Small intestine (tissue), 7 donors: ENCODE data around the gene NT5C1B. TPM values are rescaled to one million over a fixed set of nuclear protein-coding genes. Genes with fewer than 3 reads are reported as not detected.

Experiments
- DNase-seq, 2 donors: peaks; one replicate each; pipeline versions ENCODE4 v3.0.0 to v3.0.0-alpha.2; 2013
- FAIRE-seq: peaks from 2 replicates; lab custom pipeline; 2012; peaks lifted over from hg19 to GRCh38; lab: Jason Lieb, UNC
- H3K27ac ChIP-seq, 3 donors: one replicate each; pipeline ENCODE4 v1.5.1; 2013; ENCODE audit warnings: low read length in 2 of 3, mild to moderate bottlenecking in 2 of 3, control low read depth in 1 of 3, inconsistent platforms in 1 of 3, low read depth in 1 of 3, moderate library complexity in 1 of 3
- H3K27me3 ChIP-seq, 3 donors: one replicate each; pipeline ENCODE4 v1.6.1; 2013; ENCODE audit warnings: low read length in 3 of 3, inconsistent platforms in 1 of 3; ENCODE audit not compliant: control insufficient read depth in 3 of 3, insufficient read depth in 3 of 3
- H3K36me3 ChIP-seq, 3 donors: one replicate each; pipeline ENCODE4 v1.6.1; 2013; ENCODE audit warnings: low read length in 3 of 3, inconsistent platforms in 1 of 3, low read depth in 1 of 3, mild to moderate bottlenecking in 1 of 3, moderate library complexity in 1 of 3; ENCODE audit not compliant: control insufficient read depth in 3 of 3, insufficient read depth in 2 of 3
- H3K4me1 ChIP-seq, 3 donors: one replicate each; pipeline ENCODE4 v1.6.1; 2013; ENCODE audit warnings: low read length in 2 of 3, inconsistent platforms in 1 of 3, low read depth in 1 of 3, mild to moderate bottlenecking in 1 of 3, moderate library complexity in 1 of 3; ENCODE audit not compliant: control insufficient read depth in 3 of 3, insufficient read depth in 2 of 3
- H3K4me3 ChIP-seq, 3 donors: one replicate each; pipeline ENCODE4 v1.5.1; 2013; ENCODE audit warnings: low read length in 3 of 3, control low read depth in 1 of 3, inconsistent platforms in 1 of 3, low read depth in 1 of 3, mild to moderate bottlenecking in 1 of 3, moderate library complexity in 1 of 3
- H3K9me3 ChIP-seq, 2 donors: one replicate each; pipeline ENCODE4 v1.6.1; 2013; ENCODE audit warnings: low read depth in 1 of 2, low read length in 1 of 2; ENCODE audit not compliant: control insufficient read depth in 2 of 2, insufficient read depth in 1 of 2
- WGBS, 3 donors: extraction: QIAGEN DNeasy Blood & Tissue Kit; methylation state at CpG; one replicate each; pipeline ENCODE4 v1.1.7; 2013; 5-methylcytosine and 5-hydroxymethylcytosine counted together
- polyA plus RNA-seq, 4 donors: library from polyadenylated mRNA; stranded (reverse) in 3 of 4; unstranded in 1 of 4; fragments of 200-250 nt in 3 of 4; fragments of 120-200 nt in 1 of 4; gene quantifications; one replicate each; pipeline versions ENCODE4 v1.2.1 to v1.2.3, GENCODE V29; 2013
- donor health status: healthy with polysubstance abuse.
- donor health status: control.
- donor health status: control.
- donor health status: Bipolar disorder and iron deficiency.
- donor health status: healthy.

The NT5C1B gene
- polyA plus RNA-seq, 4 donors: 0.78 TPM; not detected in 3

DNA sequence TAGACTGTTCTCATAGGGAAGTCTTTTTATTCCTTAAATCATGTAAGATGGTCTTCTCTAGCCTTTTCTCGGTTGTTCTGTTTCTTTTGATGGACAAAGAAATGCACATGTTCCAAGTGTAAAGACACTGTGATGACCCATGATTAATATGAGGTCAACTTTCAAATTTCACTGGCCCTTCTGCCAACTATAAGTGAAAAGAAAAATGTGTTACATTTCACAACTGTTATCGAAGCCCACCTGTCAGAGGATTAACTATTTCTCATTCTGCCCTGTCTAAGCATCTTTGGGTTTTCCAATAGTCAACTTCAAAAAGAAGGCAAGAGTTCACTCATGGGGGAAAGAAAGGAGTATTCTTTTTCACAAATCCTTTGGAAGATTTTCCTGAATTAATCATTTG, 32.2 kb downstream of the NT5C1B start:
- no peaks in the 10 kb centered on the region for H3K27me3 ChIP-seq
- peaks cover 6 to 16% (median 9%) of the 10 kb centered on the region in 3 donors for H3K4me1 ChIP-seq
- H3K36me3 ChIP-seq: peaks cover 2 to 6% (median 6%) of the 10 kb centered on the region in 3 donors
- WGBS, 3 donors: 76 to 100% (median 96%) methylated on average over 2 of the region's 2 CpGs
- DNase-seq (no peak), FAIRE-seq (no peak)
- H3K27ac ChIP-seq: no peak overlapping the region
- H3K4me3 ChIP-seq: no peak overlapping the region
- H3K9me3 ChIP-seq: no peaks in the 10 kb centered on the region

DNA sequence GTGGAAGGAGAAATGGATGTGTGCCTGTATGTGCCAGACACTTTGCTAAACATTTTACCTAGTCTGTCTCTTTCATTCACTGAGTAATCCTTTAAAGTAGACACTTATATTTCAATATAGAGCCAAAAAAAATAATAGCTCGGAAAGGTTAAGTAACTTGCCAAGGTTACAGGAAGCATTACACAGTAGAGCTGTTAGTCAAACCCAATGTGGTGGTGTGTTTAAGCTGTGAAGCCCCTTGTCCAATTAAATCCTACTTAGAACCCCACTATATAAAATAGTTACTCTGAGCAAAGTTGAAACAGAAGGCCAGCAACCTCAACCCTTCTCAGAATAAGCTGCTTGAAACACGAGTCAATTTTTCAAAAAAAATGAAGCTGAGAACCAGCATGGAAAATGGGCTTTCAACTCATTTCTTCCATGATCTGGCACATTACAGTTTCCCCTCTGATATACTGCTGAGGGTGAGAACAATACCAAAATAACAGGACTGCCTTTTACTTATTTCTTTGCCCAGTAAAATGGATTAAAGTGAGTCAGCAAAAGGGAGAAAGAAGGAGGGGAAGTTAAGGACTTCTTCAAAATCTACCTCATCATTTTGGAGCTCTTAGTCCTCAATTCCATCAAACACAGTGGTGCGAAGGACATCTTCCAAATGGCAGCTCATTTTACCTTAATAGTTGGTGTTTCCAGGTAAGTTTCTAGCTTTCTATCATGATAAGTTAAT, 36.9 kb downstream of the NT5C1B start:
- FAIRE-seq (no peak), DNase-seq (no peak)
- no peaks in the 10 kb centered on the region for H3K9me3 ChIP-seq
- no peak overlapping the region for H3K4me3 ChIP-seq
- no peak overlapping the region for H3K27ac ChIP-seq
- H3K27me3 ChIP-seq: no peaks in the 10 kb centered on the region
- 82 to 90% (median 88%) methylated on average over 3 of the region's 3 CpGs for WGBS, 3 donors
- H3K36me3 ChIP-seq: peaks cover 2 to 6% (median 6%) of the 10 kb centered on the region in 3 donors
- H3K4me1 ChIP-seq: peaks cover 0 to 2% (median 0%) of the 10 kb centered on the region in 3 donors

DNA sequence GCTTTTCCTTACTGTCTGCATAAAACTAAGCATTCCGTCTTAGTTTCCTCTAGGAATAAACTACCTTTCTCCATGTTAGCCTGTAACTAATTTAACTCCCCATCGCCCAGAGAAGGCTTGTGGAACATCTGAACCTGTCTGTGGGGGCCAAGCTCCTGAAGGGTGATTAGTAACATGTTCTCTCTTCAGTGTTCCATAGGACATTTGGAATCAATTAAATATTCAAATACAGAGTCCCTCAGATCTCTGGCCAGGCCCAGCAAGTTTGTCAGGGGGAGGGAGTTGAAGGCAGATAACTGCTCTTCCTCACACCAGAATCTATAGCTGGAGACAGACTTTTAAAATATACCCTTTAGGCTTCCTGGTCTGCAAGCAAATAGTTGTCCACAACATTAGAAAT, 37.7 kb downstream of the NT5C1B start:
- H3K27ac ChIP-seq: no peak overlapping the region
- peaks cover 0 to 2% (median 0%) of the 10 kb centered on the region in 3 donors for H3K4me1 ChIP-seq
- no peak overlapping the region for H3K4me3 ChIP-seq
- no peaks in the 10 kb centered on the region for H3K9me3 ChIP-seq
- WGBS, 3 donors: 87 to 96% (median 92%) methylated on average over 2 of the region's 2 CpGs
- FAIRE-seq (no peak), DNase-seq (no peak)
- peaks cover 2 to 6% (median 6%) of the 10 kb centered on the region in 3 donors for H3K36me3 ChIP-seq
- no peaks in the 10 kb centered on the region for H3K27me3 ChIP-seq

DNA sequence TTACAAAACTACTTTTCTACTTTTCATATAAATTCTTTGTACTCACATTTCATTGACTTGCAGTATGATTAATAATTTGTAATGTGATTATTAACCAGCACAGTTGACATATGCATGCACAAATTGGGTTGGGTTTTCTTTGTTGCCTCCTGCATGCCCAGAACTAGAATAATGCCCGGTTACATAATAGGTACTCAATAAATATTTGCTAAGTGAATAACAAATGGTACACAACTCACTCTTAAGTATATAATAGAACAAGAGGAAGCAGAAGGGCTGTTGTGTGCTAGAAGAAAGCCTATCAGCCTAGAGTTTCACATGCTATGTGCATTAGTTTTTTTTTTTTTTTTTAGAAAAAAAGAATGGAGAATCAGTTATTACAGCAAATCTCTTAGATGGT, 38.2 kb downstream of the NT5C1B start:
- Histone ChIP-seq H3K4me3 (no peak overlapping the region), H3K27me3 (no peaks in the 10 kb centered on the region), H3K4me1 (peaks cover 0 to 2% (median 0%) of the 10 kb centered on the region in 3 donors), H3K9me3 (no peaks in the 10 kb centered on the region), H3K36me3 (peaks cover 2 to 6% (median 6%) of the 10 kb centered on the region in 3 donors), H3K27ac (no peak overlapping the region)
- 68 to 79% (median 75%) methylated on average over 1 of the region's 1 CpG for WGBS, 3 donors
- DNase-seq (no peak), FAIRE-seq (no peak)

DNA sequence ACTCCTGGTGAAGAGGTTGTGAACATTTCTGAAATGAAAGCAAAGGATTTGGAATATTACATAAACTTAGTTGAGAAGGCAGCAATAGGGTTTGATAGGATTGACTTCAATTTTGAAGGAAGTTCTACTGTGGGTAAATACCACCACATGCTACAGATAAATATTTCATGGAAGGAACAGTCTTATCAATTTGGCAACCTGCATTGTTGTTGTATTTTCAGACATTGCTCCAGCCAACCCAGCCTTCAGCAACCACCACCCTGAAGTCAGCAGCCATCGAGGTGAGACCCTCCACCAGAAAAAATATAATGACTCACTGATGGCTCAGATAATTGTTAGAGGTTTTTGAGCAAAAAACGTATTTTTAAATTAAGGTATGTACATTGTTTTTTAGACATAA, 38.9 kb downstream of the NT5C1B start:
- H3K36me3 ChIP-seq: peaks cover 2 to 6% (median 5%) of the 10 kb centered on the region in 3 donors
- FAIRE-seq: no peak
- H3K27ac ChIP-seq: no peak overlapping the region
- H3K27me3 ChIP-seq: no peaks in the 10 kb centered on the region
- H3K9me3 ChIP-seq: no peaks in the 10 kb centered on the region
- 75 to 86% (median 84%) methylated on average over 2 of the region's 2 CpGs for WGBS, 3 donors
- no peak overlapping the region for H3K4me3 ChIP-seq
- H3K4me1 ChIP-seq: peaks cover 0 to 2% (median 0%) of the 10 kb centered on the region in 3 donors
- no peak for DNase-seq

DNA sequence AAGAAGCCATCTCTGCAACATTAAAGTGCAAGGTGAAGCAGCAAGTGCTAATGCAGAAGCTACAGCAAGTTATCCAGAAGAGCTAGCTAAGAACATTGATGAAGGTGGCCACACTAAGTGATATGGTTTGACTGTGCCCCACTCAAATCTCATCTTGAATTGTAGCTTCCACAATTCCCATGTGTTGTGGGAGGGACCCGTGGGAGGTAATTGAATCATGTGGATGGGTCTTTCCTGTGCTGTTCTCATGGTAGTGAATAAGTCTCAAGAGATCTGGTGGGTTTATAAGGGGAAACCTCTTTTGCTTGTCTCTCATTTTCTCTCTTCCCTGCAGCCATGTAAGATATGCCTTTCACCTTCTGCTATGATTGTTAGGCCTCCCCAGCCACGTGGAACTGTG, 40.3 kb downstream of the NT5C1B start:
- DNase-seq (no peak), FAIRE-seq (no peak)
- peaks cover 0 to 2% (median 0%) of the 10 kb centered on the region in 3 donors for H3K4me1 ChIP-seq
- 85 to 93% (median 87%) methylated on average over 2 of the region's 2 CpGs for WGBS, 3 donors
- H3K9me3 ChIP-seq: no peaks in the 10 kb centered on the region
- no peak overlapping the region for H3K27ac ChIP-seq
- no peaks in the 10 kb centered on the region for H3K36me3 ChIP-seq
- H3K27me3 ChIP-seq: no peaks in the 10 kb centered on the region
- no peak overlapping the region for H3K4me3 ChIP-seq

DNA sequence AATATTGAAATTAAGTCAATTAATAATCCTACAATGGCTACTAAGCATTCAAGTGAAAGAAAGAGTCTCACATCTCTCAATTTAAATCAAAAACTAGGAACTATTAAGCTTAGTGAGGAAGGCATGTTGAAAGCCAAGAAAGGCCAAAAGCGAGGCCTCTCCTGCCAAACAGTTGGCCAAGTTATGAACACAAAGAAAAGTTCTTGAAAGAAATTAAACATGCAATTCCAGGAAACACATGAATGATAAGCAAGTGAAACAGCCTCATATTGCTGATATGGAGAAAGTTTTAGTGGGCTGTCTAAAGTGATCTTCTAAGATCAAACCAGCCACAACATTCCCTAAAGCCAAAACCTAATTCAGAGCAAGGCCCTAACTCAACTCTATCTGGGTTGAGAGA, 40.7 kb downstream of the NT5C1B start:
- Histone ChIP-seq H3K4me3 (no peak overlapping the region), H3K4me1 (peaks cover 0 to 2% (median 0%) of the 10 kb centered on the region in 3 donors), H3K27me3 (no peaks in the 10 kb centered on the region), H3K36me3 (no peaks in the 10 kb centered on the region), H3K9me3 (no peaks in the 10 kb centered on the region), H3K27ac (no peak overlapping the region)
- no peak for DNase-seq
- FAIRE-seq: no peak
- 81 to 95% (median 86%) methylated on average over 1 of the region's 1 CpG for WGBS, 3 donors

DNA sequence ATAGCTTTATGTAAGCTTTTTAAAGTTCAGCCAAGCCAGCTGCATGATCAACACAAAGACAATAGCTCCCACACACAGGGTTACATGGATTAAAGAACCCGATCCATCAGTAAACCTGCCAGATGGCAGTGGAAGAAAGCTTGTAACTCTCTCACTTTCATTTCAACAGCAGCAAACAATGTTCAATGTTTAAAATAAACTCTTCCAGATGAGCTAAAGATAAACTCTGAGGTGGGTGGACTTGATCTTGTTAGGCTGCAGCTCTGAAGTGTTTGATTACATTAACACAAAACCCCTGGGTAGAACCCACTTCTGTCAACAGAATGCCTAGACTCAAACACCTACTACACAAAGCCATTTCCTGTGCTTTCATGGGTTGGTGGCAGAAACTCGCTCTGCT, 42.8 kb downstream of the NT5C1B start:
- Histone ChIP-seq H3K36me3 (no peaks in the 10 kb centered on the region), H3K27ac (no peak overlapping the region), H3K9me3 (no peaks in the 10 kb centered on the region), H3K4me3 (no peak overlapping the region), H3K27me3 (no peaks in the 10 kb centered on the region), H3K4me1 (no peaks in the 10 kb centered on the region)
- DNase-seq: no peak
- no peak for FAIRE-seq
- WGBS, 3 donors: 67 to 76% (median 68%) methylated on average over 2 of the region's 2 CpGs
